ENCODE measurements around the gene PARP15.

GRCh38 chr3:122606330-122606729 lies 28.9 kb downstream of the PARP15 start:
- TF ChIP-seq, protein P1, sequence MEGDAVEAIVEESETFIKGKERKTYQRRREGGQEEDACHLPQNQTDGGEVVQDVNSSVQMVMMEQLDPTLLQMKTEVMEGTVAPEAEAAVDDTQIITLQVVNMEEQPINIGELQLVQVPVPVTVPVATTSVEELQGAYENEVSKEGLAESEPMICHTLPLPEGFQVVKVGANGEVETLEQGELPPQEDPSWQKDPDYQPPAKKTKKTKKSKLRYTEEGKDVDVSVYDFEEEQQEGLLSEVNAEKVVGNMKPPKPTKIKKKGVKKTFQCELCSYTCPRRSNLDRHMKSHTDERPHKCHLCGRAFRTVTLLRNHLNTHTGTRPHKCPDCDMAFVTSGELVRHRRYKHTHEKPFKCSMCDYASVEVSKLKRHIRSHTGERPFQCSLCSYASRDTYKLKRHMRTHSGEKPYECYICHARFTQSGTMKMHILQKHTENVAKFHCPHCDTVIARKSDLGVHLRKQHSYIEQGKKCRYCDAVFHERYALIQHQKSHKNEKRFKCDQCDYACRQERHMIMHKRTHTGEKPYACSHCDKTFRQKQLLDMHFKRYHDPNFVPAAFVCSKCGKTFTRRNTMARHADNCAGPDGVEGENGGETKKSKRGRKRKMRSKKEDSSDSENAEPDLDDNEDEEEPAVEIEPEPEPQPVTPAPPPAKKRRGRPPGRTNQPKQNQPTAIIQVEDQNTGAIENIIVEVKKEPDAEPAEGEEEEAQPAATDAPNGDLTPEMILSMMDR (IDR thresholded peaks at IDR 0.05; ENCODE audit: borderline replicate concordance, extremely low read depth, low read length, poor library complexity, severe bottlenecking): no peak
- TF ChIP-seq EZH2 (IDR thresholded peaks at IDR 0.05; ENCODE audit: borderline replicate concordance, low read depth, low read length, severe bottlenecking): no peak

Measured in DND-41 (cell line).